ENCODE data around the gene NFIA. TPM values are rescaled to one million over a fixed set of nuclear protein-coding genes. Genes with fewer than 3 reads are reported as not detected.

Gene NFIA
- polyA plus RNA-seq, 1 donor (not counting 4 experiments of a cell fraction or from before 2014, with no cell fraction given), result 14.7 TPM

DNA sequence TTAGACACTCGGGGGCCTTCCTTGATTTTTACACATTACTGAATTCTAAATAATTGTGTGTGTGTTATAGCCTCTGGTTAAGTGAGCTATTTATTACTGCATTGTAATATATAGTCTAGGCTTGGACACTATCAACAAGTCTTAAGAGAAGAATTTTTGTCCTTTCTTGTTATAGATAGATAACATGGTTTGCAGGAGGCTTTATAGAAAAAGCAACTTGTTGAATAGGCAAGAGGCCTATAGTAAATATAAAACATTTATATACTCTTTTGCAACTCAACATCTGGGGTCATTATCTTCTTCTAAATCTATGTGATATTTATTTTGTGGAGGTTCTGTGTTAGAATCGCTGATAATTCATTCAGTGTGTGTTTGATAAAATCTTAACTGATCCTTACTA, 293.8 kb downstream of the NFIA start:
- dilution Hi-C loops (cut with MboI; ENCODE audit: extremely low pct_ligation_motif_present, low sequenced_read_pairs), result no loop called here
- H3K4me2 ChIP-seq (ENCODE audit: control insufficient read depth, extremely low read depth, insufficient read depth, low read depth, low read length), result no peak overlapping the region
- no peak overlapping the region for H3K9ac ChIP-seq (ENCODE audit: control insufficient read depth, extremely low read depth, insufficient read depth, low read length)
- H4K20me1 ChIP-seq (ENCODE audit: control insufficient read depth, extremely low read depth, insufficient read depth, low read length), result no peaks in the 10 kb centered on the region
- no peak overlapping the region for H3K4me3 ChIP-seq (ENCODE audit: control insufficient read depth in 2 of 3, extremely low read depth in 1 of 3, insufficient read depth in 2 of 3, low read depth in 1 of 3, low read length in 3 of 3)
- H3K36me3 ChIP-seq (ENCODE audit: control insufficient read depth in 2 of 2, extremely low read depth in 1 of 2, insufficient read depth in 2 of 2, low read length in 2 of 2), result no peaks in the 10 kb centered on the region
- H3K27me3 ChIP-seq (ENCODE audit: control insufficient read depth, extremely low read depth, insufficient read depth, low read length), result no peaks in the 10 kb centered on the region
- FAIRE-seq (no peak), DNase-seq (ENCODE audit: low read depth, low spot score) (no peak)
- no peaks in the 10 kb centered on the region for H3K9me3 ChIP-seq (ENCODE audit: control insufficient read depth, low read depth, low read length)
- H3K27ac ChIP-seq (ENCODE audit: control insufficient read depth, insufficient read depth, low read length), result no peak overlapping the region
- H3K9me1 ChIP-seq (ENCODE audit: control insufficient read depth, extremely low read depth, insufficient read depth, low read length), result no peaks in the 10 kb centered on the region
- H3K4me1 ChIP-seq (ENCODE audit: control insufficient read depth, extremely low read depth, insufficient read depth, low read length), result peaks cover 11% of the 10 kb centered on the region
- H2AFZ ChIP-seq (ENCODE audit: control insufficient read depth, low read length), result no peak overlapping the region
- no peaks in the 10 kb centered on the region for H3K79me2 ChIP-seq (ENCODE audit: control insufficient read depth, insufficient read depth, low read length)
- no peak for TF ChIP-seq EZH2 (IDR thresholded peaks at IDR 0.05; ENCODE audit: low read length)
- TF ChIP-seq, protein P1, sequence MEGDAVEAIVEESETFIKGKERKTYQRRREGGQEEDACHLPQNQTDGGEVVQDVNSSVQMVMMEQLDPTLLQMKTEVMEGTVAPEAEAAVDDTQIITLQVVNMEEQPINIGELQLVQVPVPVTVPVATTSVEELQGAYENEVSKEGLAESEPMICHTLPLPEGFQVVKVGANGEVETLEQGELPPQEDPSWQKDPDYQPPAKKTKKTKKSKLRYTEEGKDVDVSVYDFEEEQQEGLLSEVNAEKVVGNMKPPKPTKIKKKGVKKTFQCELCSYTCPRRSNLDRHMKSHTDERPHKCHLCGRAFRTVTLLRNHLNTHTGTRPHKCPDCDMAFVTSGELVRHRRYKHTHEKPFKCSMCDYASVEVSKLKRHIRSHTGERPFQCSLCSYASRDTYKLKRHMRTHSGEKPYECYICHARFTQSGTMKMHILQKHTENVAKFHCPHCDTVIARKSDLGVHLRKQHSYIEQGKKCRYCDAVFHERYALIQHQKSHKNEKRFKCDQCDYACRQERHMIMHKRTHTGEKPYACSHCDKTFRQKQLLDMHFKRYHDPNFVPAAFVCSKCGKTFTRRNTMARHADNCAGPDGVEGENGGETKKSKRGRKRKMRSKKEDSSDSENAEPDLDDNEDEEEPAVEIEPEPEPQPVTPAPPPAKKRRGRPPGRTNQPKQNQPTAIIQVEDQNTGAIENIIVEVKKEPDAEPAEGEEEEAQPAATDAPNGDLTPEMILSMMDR (optimal IDR thresholded peaks at IDR 0.05 in 1 of 3, IDR thresholded peaks at IDR 0.05 in 1 of 3, conservative IDR thresholded peaks at IDR 0.05 in 1 of 3; ENCODE audit: extremely low read depth in 1 of 3, insufficient read depth in 2 of 3, low read length in 3 of 3), result no peak

DNA sequence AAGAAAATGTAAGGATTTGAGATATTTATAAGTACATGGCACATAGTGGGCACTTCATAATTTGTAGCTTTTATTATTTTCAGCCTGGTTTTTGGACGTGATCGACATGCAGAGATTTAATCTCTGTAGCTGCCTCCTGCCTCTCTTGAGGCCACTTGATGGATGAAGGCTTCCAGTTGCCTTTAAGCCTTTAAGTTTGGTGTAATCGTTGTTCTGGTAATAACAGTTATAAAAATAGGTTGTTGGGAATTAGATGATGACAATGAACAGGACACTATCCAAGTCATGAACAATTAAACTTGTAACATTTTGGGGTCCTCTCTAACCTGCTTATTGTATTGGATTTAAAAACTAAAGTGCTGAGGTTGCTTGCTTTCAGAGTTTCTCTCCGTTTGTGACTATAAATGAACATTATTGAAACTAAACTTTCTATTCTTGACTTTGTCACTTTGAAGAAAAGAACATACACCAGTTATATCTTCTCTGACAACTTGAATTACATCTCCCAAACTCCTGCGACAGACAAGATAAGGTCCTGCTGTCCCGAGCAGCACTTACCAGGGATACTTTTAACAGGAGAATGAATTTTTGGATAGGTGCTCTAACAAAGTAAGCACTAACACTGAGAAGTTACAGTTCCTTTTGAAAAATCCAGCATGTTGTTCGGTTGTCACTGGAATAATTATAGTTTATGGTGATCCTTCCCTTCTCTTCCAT, 295.0 kb downstream of the NFIA start:
- Histone ChIP-seq H3K79me2 (ENCODE audit: control insufficient read depth, insufficient read depth, low read length) (no peaks in the 10 kb centered on the region), H3K4me2 (ENCODE audit: control insufficient read depth, extremely low read depth, insufficient read depth, low read depth, low read length) (no peak overlapping the region), H4K20me1 (ENCODE audit: control insufficient read depth, extremely low read depth, insufficient read depth, low read length) (no peaks in the 10 kb centered on the region), H3K9me3 (ENCODE audit: control insufficient read depth, low read depth, low read length) (no peaks in the 10 kb centered on the region), H3K27ac (ENCODE audit: control insufficient read depth, insufficient read depth, low read length) (no peak overlapping the region), H3K9me1 (ENCODE audit: control insufficient read depth, extremely low read depth, insufficient read depth, low read length) (no peaks in the 10 kb centered on the region), H3K4me1 (ENCODE audit: control insufficient read depth, extremely low read depth, insufficient read depth, low read length) (peaks cover 11% of the 10 kb centered on the region), H3K27me3 (ENCODE audit: control insufficient read depth, extremely low read depth, insufficient read depth, low read length) (no peaks in the 10 kb centered on the region), H3K9ac (ENCODE audit: control insufficient read depth, extremely low read depth, insufficient read depth, low read length) (no peak overlapping the region), H3K36me3 (ENCODE audit: control insufficient read depth in 2 of 2, extremely low read depth in 1 of 2, insufficient read depth in 2 of 2, low read length in 2 of 2) (no peaks in the 10 kb centered on the region), H3K4me3 (ENCODE audit: control insufficient read depth in 2 of 3, extremely low read depth in 1 of 3, insufficient read depth in 2 of 3, low read depth in 1 of 3, low read length in 3 of 3) (no peak overlapping the region), H2AFZ (ENCODE audit: control insufficient read depth, low read length) (no peak overlapping the region)
- TF ChIP-seq EZH2 (IDR thresholded peaks at IDR 0.05; ENCODE audit: low read length), result no peak
- TF ChIP-seq, protein P1 (optimal IDR thresholded peaks at IDR 0.05 in 1 of 3, IDR thresholded peaks at IDR 0.05 in 1 of 3, conservative IDR thresholded peaks at IDR 0.05 in 1 of 3; ENCODE audit: extremely low read depth in 1 of 3, insufficient read depth in 2 of 3, low read length in 3 of 3), result no peak
- dilution Hi-C loops (cut with MboI; ENCODE audit: extremely low pct_ligation_motif_present, low sequenced_read_pairs), result no loop called here
- DNase-seq (ENCODE audit: low read depth, low spot score) (no peak), FAIRE-seq (no peak)
